ENCODE data around the gene CDC34.

Gene CDC34, protein sequence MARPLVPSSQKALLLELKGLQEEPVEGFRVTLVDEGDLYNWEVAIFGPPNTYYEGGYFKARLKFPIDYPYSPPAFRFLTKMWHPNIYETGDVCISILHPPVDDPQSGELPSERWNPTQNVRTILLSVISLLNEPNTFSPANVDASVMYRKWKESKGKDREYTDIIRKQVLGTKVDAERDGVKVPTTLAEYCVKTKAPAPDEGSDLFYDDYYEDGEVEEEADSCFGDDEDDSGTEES

GRCh38 chr19:531753-532560 is at the start of gene CDC34:
Gene CDC34, plus strand, starts transcription at chr19:531760. Its CDS starts 172 bp downstream, at chr19:531932.
- Histone ChIP-seq H3K36me3 (peaks cover 21 to 32% (median 22%) of the 10 kb centered on the region in 11 experiments), H3K27ac (peak within 1 kb of the TSS; percentile 80 to 93 (median 87)), H3K4me2 (peak within 1 kb of the TSS; percentile 95 to 100 (median 99)), H3K4me3 (peak within 1 kb of the TSS; percentile 80 to 100 (median 96)), H4K20me1 (peaks cover 36 to 53% (median 50%) of the 10 kb centered on the region in 11 experiments), H3K9ac (peak within 1 kb of the TSS; percentile 85 to 96 (median 92)), H3K4me1 (peaks cover 18 to 35% (median 22%) of the 10 kb centered on the region in 10 experiments), H3K9me3 (replicated peaks in 1 of 11) (no peaks in the 10 kb centered on the region), H3K27me3 (no peaks in the 10 kb centered on the region)
- TF ChIP-seq Cebpa-rat (IDR thresholded peaks at IDR 0.05): no peak

DNA sequence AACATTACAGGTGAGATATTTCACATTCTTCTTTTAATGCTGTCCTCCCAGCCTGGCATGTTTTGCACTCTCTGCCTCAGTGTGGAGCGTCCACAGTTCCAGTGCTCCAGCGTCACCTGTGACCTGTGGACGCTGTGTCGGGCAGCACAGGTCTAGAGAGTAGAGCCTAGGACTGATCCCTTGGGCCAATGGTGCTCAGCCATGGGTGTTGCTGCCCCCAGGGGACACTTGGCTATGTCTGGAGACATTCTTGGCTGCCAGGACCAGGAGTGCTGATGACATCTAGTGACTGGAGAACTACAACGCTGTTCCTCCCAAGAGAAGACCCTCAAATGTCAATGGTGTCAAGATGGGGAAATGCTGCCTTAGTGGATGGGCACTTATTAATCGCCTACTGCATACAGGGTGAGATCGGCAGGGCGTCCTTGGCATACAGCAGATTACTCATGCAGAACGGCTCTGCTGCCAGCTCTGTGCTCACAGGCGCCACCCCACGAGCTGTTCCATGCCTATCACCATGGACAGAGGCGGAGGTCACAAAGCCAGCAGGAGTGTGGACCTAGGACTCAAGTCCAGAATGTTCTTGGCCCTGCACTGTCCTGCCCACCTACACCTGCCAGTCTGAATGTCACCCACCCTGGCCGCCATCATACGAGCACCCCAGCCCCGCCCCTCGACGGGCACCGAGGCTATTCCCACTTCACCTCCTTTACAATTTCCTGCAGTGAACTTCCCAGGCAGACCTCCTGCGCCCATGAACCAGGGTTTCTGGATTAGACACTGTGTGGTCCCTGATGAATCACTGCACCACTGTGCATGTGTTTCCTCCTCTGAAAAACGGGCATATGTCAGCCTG is 49.1 kb upstream of the CDC34 start:
- Histone ChIP-seq H4K20me1 (no peaks in the 10 kb centered on the region), H3K9ac (no peak overlapping the region)

DNA sequence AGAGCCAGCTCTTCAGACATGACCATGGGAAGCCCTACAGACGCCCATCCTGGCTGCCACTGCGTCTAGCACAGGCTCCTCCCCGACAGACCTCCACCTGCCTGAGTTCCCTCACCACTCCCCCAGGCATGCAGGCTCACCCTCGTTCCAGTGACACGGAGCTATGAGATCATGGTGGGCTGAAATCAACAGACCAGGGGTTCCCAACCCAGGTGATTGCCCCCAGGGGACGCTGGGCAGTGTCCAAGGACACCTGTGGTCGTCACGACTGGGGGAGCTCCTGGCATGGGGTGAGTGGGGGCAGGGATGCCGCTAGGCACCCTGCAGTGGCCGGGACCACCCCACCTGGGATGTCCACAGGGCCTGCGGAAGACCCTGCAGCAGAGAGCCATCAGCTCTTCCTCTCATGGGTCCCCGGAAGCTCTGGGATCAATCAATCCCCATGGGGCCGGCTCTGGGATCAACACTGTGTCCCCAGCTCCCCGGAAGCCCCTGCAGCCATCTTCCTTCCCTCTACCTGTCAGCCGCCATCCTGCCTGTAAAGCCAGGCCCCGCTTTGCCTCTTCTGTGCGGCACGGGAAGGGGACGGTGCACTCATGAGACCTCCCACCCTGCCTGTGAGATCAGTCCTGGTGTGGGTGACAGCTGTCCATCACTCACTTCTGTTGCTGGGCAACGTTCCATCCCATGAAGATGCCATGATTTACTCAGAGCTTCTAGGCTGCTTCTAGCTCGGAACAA is 48.1 kb upstream of the CDC34 start:
- Histone ChIP-seq H3K9me3 (replicated peaks in 1 of 11) (peaks cover 21 to 32% (median 26%) of the 10 kb centered on the region in 11 experiments), H3K4me1 (peaks cover 0 to 10% (median 6%) of the 10 kb centered on the region in 10 experiments; a peak in 10 of 20 replicates), H3K4me3 (no peak overlapping the region), H3K4me2 (no peak overlapping the region), H4K20me1 (no peaks in the 10 kb centered on the region), H3K27ac (no peak overlapping the region), H3K9ac (no peak overlapping the region), H3K36me3 (no peaks in the 10 kb centered on the region), H3K27me3 (no peaks in the 10 kb centered on the region)
- no peak for TF ChIP-seq Cebpa-rat (IDR thresholded peaks at IDR 0.05)

More for the DNA sequence above, 49.1 kb upstream of the CDC34 start:
- H3K4me3 ChIP-seq: no peak overlapping the region
- TF ChIP-seq Cebpa-rat (IDR thresholded peaks at IDR 0.05): no peak
- H3K4me2 ChIP-seq: no peak overlapping the region
- peaks cover 0 to 2% (median 0%) of the 10 kb centered on the region in 10 experiments; a peak in 2 of 20 replicates for H3K4me1 ChIP-seq
- no peaks in the 10 kb centered on the region for H3K36me3 ChIP-seq
- H3K27ac ChIP-seq: no peak overlapping the region
- peaks cover 21 to 32% (median 26%) of the 10 kb centered on the region in 11 experiments for H3K9me3 ChIP-seq (replicated peaks in 1 of 11)
- H3K27me3 ChIP-seq: no peaks in the 10 kb centered on the region

DNA sequence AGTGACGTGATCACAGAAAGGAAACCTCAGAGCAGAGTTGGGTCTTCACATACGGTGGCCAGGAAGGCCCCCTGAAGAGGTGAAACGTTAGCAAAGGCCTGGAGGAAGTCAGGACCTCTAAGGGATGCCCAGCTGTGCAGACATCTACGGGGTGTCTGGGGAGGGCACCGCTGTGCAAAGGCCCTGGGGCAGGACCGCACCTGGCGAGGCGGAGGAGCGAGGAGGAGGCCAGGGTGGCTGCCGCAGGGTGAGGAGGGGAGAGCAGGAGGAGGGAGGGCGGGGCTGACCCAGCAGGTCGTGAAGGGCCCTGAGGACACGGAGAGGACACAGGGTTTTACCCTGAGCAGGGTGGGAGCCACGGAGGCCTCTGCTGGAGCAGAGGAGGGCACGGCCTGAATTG is 47.1 kb upstream of the CDC34 start:
- H3K4me2 ChIP-seq: no peak overlapping the region
- no peaks in the 10 kb centered on the region for H3K27me3 ChIP-seq
- H3K36me3 ChIP-seq: no peaks in the 10 kb centered on the region
- peaks cover 21 to 32% (median 26%) of the 10 kb centered on the region in 11 experiments for H3K9me3 ChIP-seq (replicated peaks in 1 of 11)
- H3K27ac ChIP-seq: no peak overlapping the region
- peaks cover 3 to 12% (median 8%) of the 10 kb centered on the region in 10 experiments for H3K4me1 ChIP-seq
- H4K20me1 ChIP-seq: no peaks in the 10 kb centered on the region
- no peak for TF ChIP-seq Cebpa-rat (IDR thresholded peaks at IDR 0.05)
- no peak overlapping the region for H3K4me3 ChIP-seq
- no peak overlapping the region for H3K9ac ChIP-seq

- Histone ChIP-seq H3K4me3 (no peak overlapping the region), H3K9ac (no peak overlapping the region), H3K9me3 (replicated peaks in 1 of 11) (peaks cover 19 to 29% (median 23%) of the 10 kb centered on the region in 11 experiments), H3K27me3 (no peaks in the 10 kb centered on the region), H3K36me3 (no peaks in the 10 kb centered on the region), H3K4me2 (no peak overlapping the region), H3K4me1 (peaks cover 9 to 18% (median 14%) of the 10 kb centered on the region in 10 experiments), H3K27ac (no peak overlapping the region), H4K20me1 (no peaks in the 10 kb centered on the region)
- no peak for TF ChIP-seq Cebpa-rat (IDR thresholded peaks at IDR 0.05)
Observed at GRCh38 chr19:485077-485476, 46.5 kb upstream of the CDC34 start.

DNA sequence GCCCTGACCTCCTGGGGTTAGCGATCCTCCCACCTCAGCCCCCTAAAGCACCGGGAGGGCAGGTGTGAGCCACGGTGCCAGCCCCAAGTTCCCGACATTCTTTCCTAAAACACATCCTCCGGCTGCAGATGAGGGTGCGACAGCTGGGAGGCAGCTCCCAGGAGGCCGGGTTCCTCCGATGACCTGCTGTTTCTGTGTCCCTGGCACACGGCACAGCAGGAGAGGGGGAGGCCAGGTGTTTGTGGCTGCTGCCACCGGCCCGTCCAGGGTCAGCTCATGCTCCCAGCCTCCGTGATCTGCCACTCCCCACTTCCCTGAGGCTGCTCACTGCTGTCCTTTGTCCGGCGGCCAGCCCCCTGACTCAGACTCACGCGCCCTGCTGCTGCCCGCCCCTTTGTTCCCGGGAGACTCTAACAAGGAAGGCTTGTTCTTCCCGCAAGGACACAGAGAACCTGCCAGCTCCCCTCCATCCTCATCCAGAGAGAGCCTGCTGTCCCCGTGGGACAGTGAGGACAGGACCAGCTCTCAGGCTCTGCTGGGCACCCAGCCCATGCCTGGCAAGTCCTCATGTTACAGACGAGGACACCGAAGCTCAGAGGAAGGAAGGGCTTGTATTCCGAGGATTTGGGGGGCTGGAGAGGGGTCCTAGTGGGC is 45.9 kb upstream of the CDC34 start:
- Histone ChIP-seq H3K36me3 (no peaks in the 10 kb centered on the region), H3K4me1 (peaks cover 13 to 24% (median 20%) of the 10 kb centered on the region in 10 experiments), H4K20me1 (no peaks in the 10 kb centered on the region), H3K4me2 (no peak overlapping the region), H3K27me3 (no peaks in the 10 kb centered on the region), H3K27ac (no peak overlapping the region), H3K9me3 (replicated peaks in 1 of 11) (peaks cover 12 to 22% (median 17%) of the 10 kb centered on the region in 11 experiments), H3K4me3 (no peak overlapping the region), H3K9ac (no peak overlapping the region; a peak in 1 of 22 replicates)
- no peak for TF ChIP-seq Cebpa-rat (IDR thresholded peaks at IDR 0.05)

DNA sequence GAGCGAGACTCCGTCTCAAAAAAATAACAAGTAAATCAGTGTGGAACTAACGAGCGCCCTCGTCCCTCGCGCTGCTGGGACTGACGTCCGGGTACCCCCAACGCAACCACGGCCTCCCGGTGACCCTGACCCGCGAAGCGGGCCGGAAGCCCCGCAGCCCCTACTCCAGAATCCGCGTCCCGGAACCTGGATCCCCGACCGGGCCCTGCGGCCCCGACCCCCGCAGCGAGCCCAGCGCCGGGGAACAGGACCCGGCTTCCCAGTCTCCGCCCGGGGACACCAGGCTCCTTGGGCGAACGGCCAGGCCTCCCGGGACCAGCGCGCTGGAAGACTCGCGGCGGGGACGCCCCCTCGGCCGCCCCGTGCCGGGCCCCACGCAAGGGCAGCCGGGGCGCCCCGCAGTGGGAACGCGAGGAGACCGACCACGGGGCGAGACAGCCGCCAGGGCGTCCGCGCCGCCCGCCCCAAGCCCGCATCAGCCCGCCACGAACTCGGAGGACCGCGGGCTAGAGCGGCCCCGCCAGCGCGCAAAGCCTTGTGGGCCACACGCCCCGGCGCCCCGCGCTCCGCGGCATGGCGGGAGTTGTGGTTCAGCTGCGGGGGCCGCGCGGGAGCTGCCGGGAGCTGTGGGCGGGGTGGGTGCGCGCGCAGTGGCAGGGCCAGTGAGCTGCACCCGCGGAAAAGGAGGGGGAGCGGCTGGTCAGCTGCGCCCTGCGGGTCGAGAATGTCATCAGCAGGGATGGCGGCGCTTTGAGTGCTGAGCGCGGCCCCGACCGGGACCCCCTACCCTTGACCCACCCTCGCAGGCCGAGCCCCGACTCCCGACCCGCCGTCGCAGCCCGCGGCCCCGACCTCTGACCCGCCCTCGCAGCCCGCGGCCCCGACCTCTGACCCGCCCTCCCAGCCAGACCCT is 42.8 kb upstream of the CDC34 start:
- Histone ChIP-seq H3K9ac (peak overlapping the region; percentile 96 to 100 (median 99)), H3K27me3 (no peaks in the 10 kb centered on the region), H4K20me1 (no peaks in the 10 kb centered on the region), H3K36me3 (no peaks in the 10 kb centered on the region), H3K4me1 (peaks cover 14 to 25% (median 20%) of the 10 kb centered on the region in 10 experiments), H3K4me3 (peak overlapping the region; percentile 76 to 100 (median 92)), H3K4me2 (peak overlapping the region; percentile 87 to 99 (median 96)), H3K27ac (peak overlapping the region; percentile 96 to 100 (median 98)), H3K9me3 (replicated peaks in 1 of 11) (peaks cover 0 to 12% (median 8%) of the 10 kb centered on the region in 11 experiments; a peak in 13 of 22 replicates)
- no peak for TF ChIP-seq Cebpa-rat (IDR thresholded peaks at IDR 0.05)
